ENCODE data around the gene PRPF6.
A peak's percentile ranks its signal among the peaks of the same experiment; 100 is the strongest.

PRPF6 gene

GRCh38 chr20:63945921-63946920 lies 34.7 kb upstream of the PRPF6 start:
- DNase-seq (ENCODE audit: low read depth, low spot score), result no peak

DNA sequence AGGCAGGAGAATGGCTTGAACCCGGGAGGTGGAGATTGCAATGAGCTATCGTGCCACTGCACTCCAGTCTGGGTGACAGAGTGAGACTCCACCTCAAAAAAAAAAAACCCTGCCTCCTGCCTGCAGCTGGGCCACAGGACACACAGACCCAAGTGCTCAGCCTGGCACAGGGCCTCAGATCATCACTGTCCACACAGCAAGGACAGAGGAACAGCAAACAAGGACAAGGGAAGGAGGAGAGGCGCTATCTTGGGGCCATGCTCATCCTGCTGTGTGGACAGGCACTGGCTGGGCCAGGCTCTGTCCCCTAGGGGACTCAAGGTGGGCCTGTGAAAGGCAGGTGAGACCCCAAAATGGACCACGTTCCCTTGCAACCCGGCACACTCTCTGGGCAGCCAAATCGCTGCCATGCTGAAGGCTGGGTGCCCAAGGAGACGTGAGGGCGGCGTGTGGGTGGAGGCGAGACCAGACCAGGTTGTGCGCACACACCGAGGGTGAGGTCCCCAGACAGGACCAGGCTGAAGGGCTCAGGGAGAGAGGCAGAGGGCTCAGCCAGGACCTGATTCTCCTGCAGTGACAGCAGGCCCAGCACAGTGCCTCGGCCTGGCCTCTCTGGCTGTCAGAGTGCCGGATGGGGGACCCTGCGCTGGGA lies 33.8 kb upstream of the PRPF6 start:
- DNase-seq (ENCODE audit: low read depth, low spot score), result no peak

DNA sequence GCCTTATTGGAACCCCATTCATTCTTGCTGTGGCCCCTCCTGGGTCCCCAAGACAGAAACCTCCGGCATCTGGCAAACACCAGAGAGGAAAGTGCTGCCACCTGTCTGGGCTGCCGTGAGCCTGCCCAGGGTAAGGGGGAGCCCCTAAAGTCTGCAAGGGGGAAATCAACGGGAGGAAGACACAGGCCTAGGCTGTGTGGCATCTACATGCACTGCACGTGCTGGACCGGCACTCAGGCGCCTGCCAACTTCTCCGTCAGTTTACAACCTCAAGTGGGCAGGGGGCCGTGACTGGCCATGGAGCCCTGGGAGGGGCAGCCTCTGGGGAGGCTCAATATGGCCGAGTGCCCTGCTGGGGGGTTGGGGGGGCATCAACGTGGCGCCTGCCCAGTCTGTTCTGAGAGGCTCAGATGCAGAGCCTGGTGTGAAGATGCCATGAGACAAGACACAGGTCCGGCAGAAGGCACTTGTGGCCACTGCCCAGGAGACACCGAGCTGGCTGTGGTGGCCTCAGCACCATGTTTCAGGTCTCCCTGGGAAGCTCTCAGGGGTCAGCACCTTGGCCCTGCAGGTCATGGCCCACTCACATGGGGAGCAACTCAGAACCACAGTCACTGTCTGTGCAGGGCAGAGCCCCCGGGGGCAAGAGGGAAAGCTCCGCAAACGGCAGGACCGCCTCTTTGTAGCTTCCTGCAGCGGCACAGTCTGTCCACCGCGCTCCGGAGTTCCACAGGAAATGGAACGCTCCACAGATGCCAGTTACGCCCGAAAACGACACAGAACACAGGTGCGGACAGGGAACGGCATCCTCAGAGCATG lies 33.1 kb upstream of the PRPF6 start:
- no peak for DNase-seq (ENCODE audit: low read depth, low spot score)

GRCh38 chr20:63950701-63951397 lies 30.1 kb upstream of the PRPF6 start:
- DNase-seq (ENCODE audit: low read depth, low spot score), result no peak

- DNase-seq (ENCODE audit: low read depth, low spot score), result no peak
Measured at GRCh38 chr20:63951398-63952209, 29.3 kb upstream of the PRPF6 start.

DNA sequence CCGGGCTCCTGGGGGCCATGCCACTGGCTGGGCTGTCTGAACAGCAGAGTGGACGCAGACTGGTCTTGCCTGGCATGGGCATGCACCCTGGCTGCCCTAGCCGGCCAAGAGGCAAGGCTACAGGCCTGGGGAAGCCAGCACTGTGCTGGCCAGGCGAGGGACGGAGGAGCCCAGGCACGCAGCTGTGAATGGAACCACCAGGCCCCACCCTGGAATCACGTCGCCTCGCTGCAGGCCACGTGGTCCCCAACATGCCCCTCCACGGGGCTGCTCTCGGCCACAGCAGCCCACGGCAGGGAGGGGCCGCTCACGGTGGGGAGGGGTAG lies 28.8 kb upstream of the PRPF6 start:
- no peak for DNase-seq (ENCODE audit: low read depth, low spot score)

GRCh38 chr20:63952769-63953168 lies 28.2 kb upstream of the PRPF6 start:
- DNase-seq (ENCODE audit: low read depth, low spot score), result no peak

GRCh38 chr20:63953764-63954429 lies 27.0 kb upstream of the PRPF6 start:
- DNase-seq (ENCODE audit: low read depth, low spot score), result no peak

- DNase-seq (ENCODE audit: low read depth, low spot score), result peak; percentile 52
Measured at GRCh38 chr20:63955281-63955826, 25.6 kb upstream of the PRPF6 start.

DNA sequence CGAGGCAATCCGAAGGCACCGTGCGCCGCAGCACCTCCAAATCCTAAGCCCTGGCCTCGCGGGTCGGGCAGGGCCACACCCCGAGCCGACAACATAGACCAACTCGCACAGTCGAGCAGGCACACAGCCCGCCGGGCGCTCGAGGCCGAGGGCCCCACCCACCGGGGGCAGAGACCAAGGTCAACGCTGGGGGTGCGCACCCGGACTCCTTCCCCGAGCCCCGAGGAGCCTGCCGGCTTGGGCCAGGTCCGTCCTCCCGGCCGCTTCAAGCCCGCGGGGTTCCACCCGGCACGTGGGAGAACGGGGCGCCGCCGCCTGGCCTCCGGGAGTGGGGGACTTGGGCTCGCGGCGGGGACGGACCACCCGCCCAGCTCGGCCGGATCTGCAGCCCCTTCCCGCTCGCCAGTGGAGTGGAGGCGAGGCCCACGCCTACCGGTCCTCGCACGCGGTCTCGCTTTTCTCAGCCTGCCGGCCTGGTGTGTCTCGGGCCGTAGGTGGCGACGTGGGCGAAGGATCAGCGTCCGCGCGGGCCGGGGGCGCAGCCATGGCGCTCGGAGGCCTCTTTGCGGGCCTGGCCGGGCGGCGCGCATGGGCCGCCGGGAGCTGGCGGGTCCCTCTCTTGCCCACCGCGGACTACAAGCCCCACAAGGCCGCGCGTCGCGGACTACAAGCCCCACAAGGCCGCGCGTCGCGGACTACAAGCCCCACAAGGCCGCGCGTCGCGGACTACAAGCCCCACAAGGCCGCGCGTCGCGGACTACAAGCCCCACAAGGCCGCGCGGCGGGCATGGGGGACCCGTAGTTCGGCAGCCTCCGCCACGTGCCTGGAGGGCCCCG lies 24.9 kb upstream of the PRPF6 start, which contains the start of gene UCKL1:
TSS of gene UCKL1 (minus strand) at position 590 of the 837 bp plus-strand sequence. CDS start at position 546, 44 bp downstream.
- peak; percentile 86 for DNase-seq (ENCODE audit: low read depth, low spot score)

- no peak for DNase-seq (ENCODE audit: low read depth, low spot score)
Measured at GRCh38 chr20:63956664-63957003, 24.3 kb upstream of the PRPF6 start.

GRCh38 chr20:63957004-63957689 lies 23.8 kb upstream of the PRPF6 start:
- DNase-seq (ENCODE audit: low read depth, low spot score), result peak; percentile 92

GRCh38 chr20:63957690-63958441 lies 23.1 kb upstream of the PRPF6 start:
- peak; percentile 83 for DNase-seq (ENCODE audit: low read depth, low spot score)

DNA sequence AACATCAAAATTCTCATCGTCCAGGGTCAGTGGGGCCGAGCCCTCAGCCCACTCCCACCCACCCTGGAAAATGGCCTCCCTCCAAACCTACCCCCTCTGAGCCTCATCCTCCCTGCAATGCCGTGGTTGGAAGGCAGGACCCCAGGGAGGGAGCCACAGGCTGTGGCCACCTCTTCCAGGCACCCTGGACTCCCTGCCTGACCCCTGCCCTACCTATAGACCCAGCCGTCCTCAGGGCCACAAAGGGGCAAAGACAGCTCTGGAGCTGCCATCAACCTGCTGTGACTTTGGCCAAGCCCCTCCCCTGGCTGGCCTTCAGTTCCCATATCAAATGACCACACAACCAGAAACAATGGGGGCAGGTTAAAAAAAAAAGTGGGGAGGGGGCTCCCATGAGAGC lies 22.5 kb upstream of the PRPF6 start:
- DNase-seq (ENCODE audit: low read depth, low spot score), result peak; percentile 28

DNA sequence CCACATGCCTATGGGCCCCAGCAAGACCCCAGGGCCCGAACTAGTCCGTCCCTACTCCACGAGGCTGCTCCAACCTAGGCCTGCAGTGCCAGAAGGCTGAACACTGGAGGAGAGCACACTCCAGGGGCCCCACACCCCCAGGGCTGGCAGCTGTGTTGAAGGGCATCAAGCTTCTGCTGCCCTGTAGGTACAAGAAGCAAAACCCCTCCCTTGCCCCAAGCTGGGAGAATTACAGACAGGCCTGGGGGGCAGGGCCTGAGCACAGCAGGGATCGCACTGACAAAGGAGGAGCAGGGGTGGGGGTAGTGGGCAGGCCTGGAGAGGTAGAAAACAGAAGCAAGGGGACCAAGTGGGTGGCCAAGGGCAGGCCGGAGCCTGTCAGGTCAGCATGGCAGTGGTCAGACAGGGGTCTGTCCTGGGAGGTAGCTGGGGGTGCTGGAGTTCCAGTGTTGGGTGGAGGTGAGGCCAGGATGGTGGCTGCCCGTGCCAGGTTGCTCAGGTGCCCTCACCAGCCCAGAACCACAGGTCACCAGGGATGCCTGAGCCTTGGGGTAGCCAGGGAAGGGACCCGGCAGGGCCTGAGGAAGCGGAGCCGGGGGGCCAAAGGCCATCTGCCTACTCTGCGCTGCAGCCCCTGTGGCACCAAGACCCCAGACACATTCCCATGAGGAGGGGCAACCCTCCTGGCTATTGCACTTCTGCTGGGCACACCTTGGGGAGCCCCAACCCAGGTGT lies 21.8 kb upstream of the PRPF6 start:
- DNase-seq (ENCODE audit: low read depth, low spot score), result peak; percentile 46

- no peak for DNase-seq (ENCODE audit: low read depth, low spot score)
Measured at GRCh38 chr20:63959699-63960075, 21.2 kb upstream of the PRPF6 start.
